Activated CD4-positive, CD25-positive, alpha-beta regulatory T cell treated with anti-CD3 and anti-CD28 coated beads, Interleukin-2, amount 50 U/mL, for 72 hours (primary cell): ENCODE measurements around the gene RRP1.
"Not testable (repeated sequence)": the region's sequence is repeated elsewhere in the genome, so short reads cannot be mapped to it uniquely, and the experiment has no call there.

Experiments
- DNase-seq: peaks from one replicate; pipeline ENCODE4 v3.0.0; 2021

Gene RRP1

GRCh38 chr21:43819511-43820405 is 30.4 kb downstream of the RRP1 start:
- no peak for DNase-seq

GRCh38 chr21:43820466-43820865 is 31.1 kb downstream of the RRP1 start:
- DNase-seq, result no peak

GRCh38 chr21:43822166-43822565 is 32.8 kb downstream of the RRP1 start:
- DNase-seq, result not testable (repeated sequence)

- not testable (repeated sequence) for DNase-seq
These were observed 33.4 kb downstream of the RRP1 start for GRCh38 chr21:43822741-43823140.

GRCh38 chr21:43824333-43825241 is 35.2 kb downstream of the RRP1 start:
- no peak for DNase-seq

- DNase-seq, result no peak
These were observed 36.0 kb downstream of the RRP1 start for GRCh38 chr21:43825242-43825935.

GRCh38 chr21:43825936-43826622 is 36.7 kb downstream of the RRP1 start:
- DNase-seq, result no peak

- no peak for DNase-seq
These were observed 37.2 kb downstream of the RRP1 start for GRCh38 chr21:43826623-43826974.

GRCh38 chr21:43827015-43827611 is 37.7 kb downstream of the RRP1 start:
- no peak for DNase-seq

- no peak for DNase-seq
These were observed 39.8 kb downstream of the RRP1 start for GRCh38 chr21:43829161-43829560.

GRCh38 chr21:43829575-43830119 is 40.3 kb downstream of the RRP1 start:
- no peak for DNase-seq

- no peak for DNase-seq
These were observed 42.8 kb downstream of the RRP1 start for GRCh38 chr21:43832158-43832550.

GRCh38 chr21:43832648-43833047 is 43.3 kb downstream of the RRP1 start:
- no peak for DNase-seq

- no peak for DNase-seq
These were observed 44.9 kb downstream of the RRP1 start for GRCh38 chr21:43834146-43834905.

GRCh38 chr21:43835050-43835449 is 45.7 kb downstream of the RRP1 start:
- no peak for DNase-seq

- DNase-seq, result no peak
These were observed 46.5 kb downstream of the RRP1 start for GRCh38 chr21:43835861-43836260.

- no peak for DNase-seq
These were observed 47.2 kb downstream of the RRP1 start for GRCh38 chr21:43836616-43837015.

GRCh38 chr21:43840259-43840658 is 50.9 kb downstream of the RRP1 start:
- no peak for DNase-seq

GRCh38 chr21:43842742-43843141 is 53.4 kb downstream of the RRP1 start:
- no peak for DNase-seq

- DNase-seq, result not testable (repeated sequence)
These were observed 55.5 kb downstream of the RRP1 start for GRCh38 chr21:43844906-43845305.

GRCh38 chr21:43845386-43845785 is 56.0 kb downstream of the RRP1 start:
- DNase-seq, result no peak
